RWPE2 (cell line): ENCODE results near the gene ALS2CL.

Source experiments
- ATAC-seq: fragments of 200-7000 bp; cut with Tn5 transposase; 3 replicates; pipeline ENCODE4 v1.9.1; 2021; ENCODE audit warnings: low read depth
- DNase-seq: peaks from one replicate; pipeline ENCODE4 v3.0.0-alpha.2; 2020; ENCODE audit warnings: low spot score
- H3K27ac ChIP-seq: fragments of 450-650 bp; 2 replicates; pipeline ENCODE4 v1.5.1; 2017; ENCODE audit warnings: mild to moderate bottlenecking; ENCODE audit not compliant: poor library complexity, severe bottlenecking
- H3K27me3 ChIP-seq: fragments of 250-450 bp; sonication (Bioruptor Pico); 2 replicates; pipeline ENCODE4 v1.5.1; 2021; ENCODE audit warnings: mild to moderate bottlenecking, moderate library complexity; ENCODE audit not compliant: insufficient read depth, poor library complexity, severe bottlenecking
- H3K36me3 ChIP-seq: fragments of 250-450 bp; sonication (Bioruptor Pico); 2 replicates; pipeline ENCODE4 v1.5.1; 2020; ENCODE audit warnings: low read depth, mild to moderate bottlenecking, moderate library complexity
- H3K4me1 ChIP-seq: fragments of 250-450 bp; sonication (Bioruptor Pico); 2 replicates; pipeline ENCODE4 v1.5.1; 2021; ENCODE audit warnings: mild to moderate bottlenecking, moderate library complexity; ENCODE audit not compliant: insufficient read depth, poor library complexity, severe bottlenecking
- H3K4me3 ChIP-seq: fragments of 250-450 bp; sonication (Bioruptor Pico); 2 replicates; pipeline ENCODE4 v1.5.1; 2021; ENCODE audit warnings: mild to moderate bottlenecking, moderate library complexity; ENCODE audit not compliant: severe bottlenecking
- H3K9me3 ChIP-seq: fragments of 250-450 bp; sonication (Bioruptor Pico); 2 replicates; pipeline ENCODE4 v1.5.1; 2021; ENCODE audit warnings: mild to moderate bottlenecking, moderate library complexity; ENCODE audit not compliant: severe bottlenecking
- CTCF ChIP-seq: fragments of 450-650 bp; IDR thresholded peaks from one replicate; pipeline ENCODE4 v1.5.1; 2017; ENCODE audit warnings: mild to moderate bottlenecking, moderate library complexity; ENCODE audit not compliant: poor library complexity, severe bottlenecking

The ALS2CL gene

GRCh38 chr3:46709157-46709654 is 15.7 kb upstream of the ALS2CL start:
- ATAC-seq (no peak), DNase-seq (peak; percentile 42)
- Histone ChIP-seq H3K9me3 (no peaks in the 10 kb centered on the region), H3K36me3 (no peaks in the 10 kb centered on the region), H3K27ac (no peak overlapping the region), H3K4me3 (no peak overlapping the region), H3K27me3 (no peaks in the 10 kb centered on the region), H3K4me1 (peaks cover 3% of the 10 kb centered on the region)
- TF ChIP-seq CTCF = no peak

- no peaks in the 10 kb centered on the region for H3K36me3 ChIP-seq
- ATAC-seq (no peak), DNase-seq (peak; percentile 23)
- no peak overlapping the region for H3K27ac ChIP-seq
- H3K4me3 ChIP-seq = no peak overlapping the region
- H3K9me3 ChIP-seq = no peaks in the 10 kb centered on the region
- H3K27me3 ChIP-seq = no peaks in the 10 kb centered on the region
- no peaks in the 10 kb centered on the region for H3K4me1 ChIP-seq
- TF ChIP-seq CTCF = no peak
Observed at GRCh38 chr3:46708401-46709156, 15.1 kb upstream of the ALS2CL start.

GRCh38 chr3:46707601-46708011 is 14.1 kb upstream of the ALS2CL start:
- no peak overlapping the region for H3K4me3 ChIP-seq
- no peak for TF ChIP-seq CTCF
- no peaks in the 10 kb centered on the region for H3K9me3 ChIP-seq
- H3K4me1 ChIP-seq = no peaks in the 10 kb centered on the region
- no peaks in the 10 kb centered on the region for H3K27me3 ChIP-seq
- H3K36me3 ChIP-seq = no peaks in the 10 kb centered on the region
- DNase-seq (peak; percentile 34), ATAC-seq (no peak)
- H3K27ac ChIP-seq = no peak overlapping the region

- DNase-seq (peak; percentile 24), ATAC-seq (no peak)
- no peak overlapping the region for H3K4me3 ChIP-seq
- H3K4me1 ChIP-seq = no peaks in the 10 kb centered on the region
- no peaks in the 10 kb centered on the region for H3K9me3 ChIP-seq
- H3K27ac ChIP-seq = no peak overlapping the region
- TF ChIP-seq CTCF = no peak
- no peaks in the 10 kb centered on the region for H3K36me3 ChIP-seq
- H3K27me3 ChIP-seq = no peaks in the 10 kb centered on the region
Observed at GRCh38 chr3:46706771-46707582, 13.5 kb upstream of the ALS2CL start.
